Activated CD8-positive, alpha-beta memory T cell treated with anti-CD3 and anti-CD28 coated beads, Interleukin-2, amount 50 U/mL, for 48 hours (primary cell): ENCODE data around the gene ULK4.
"Not testable (repeated sequence)": the region's sequence is repeated elsewhere in the genome, so short reads cannot be mapped to it uniquely, and the experiment has no call there.

ENCODE experiments used
- DNase-seq: peaks from one replicate; pipeline ENCODE4 v3.0.0-alpha.2; 2020

Gene ULK4

GRCh38 chr3:41477399-41478014, 484.4 kb downstream of the ULK4 start:
- no peak for DNase-seq

GRCh38 chr3:41469083-41469482, 492.8 kb downstream of the ULK4 start:
- no peak for DNase-seq

- DNase-seq: no peak
Measured at GRCh38 chr3:41467481-41467880, 494.4 kb downstream of the ULK4 start.

- no peak for DNase-seq
Measured at GRCh38 chr3:41464858-41465257, 497.0 kb downstream of the ULK4 start.

GRCh38 chr3:41464401-41464800, 497.5 kb downstream of the ULK4 start:
- DNase-seq: no peak

GRCh38 chr3:41462103-41462691, 499.7 kb downstream of the ULK4 start:
- no peak for DNase-seq

- DNase-seq: no peak
Measured at GRCh38 chr3:41460736-41461135, 501.2 kb downstream of the ULK4 start.

GRCh38 chr3:41457176-41457575, 504.7 kb downstream of the ULK4 start:
- no peak for DNase-seq

- DNase-seq: no peak
Measured at GRCh38 chr3:41456162-41456561, 505.7 kb downstream of the ULK4 start.

- DNase-seq: not testable (repeated sequence)
Measured at GRCh38 chr3:41453618-41454017, 508.3 kb downstream of the ULK4 start.

- DNase-seq: no peak
Measured at GRCh38 chr3:41450416-41451231, 511.3 kb downstream of the ULK4 start.

- no peak for DNase-seq
Measured at GRCh38 chr3:41448396-41448795, 513.5 kb downstream of the ULK4 start.

GRCh38 chr3:41447701-41448100, 514.2 kb downstream of the ULK4 start:
- no peak for DNase-seq

GRCh38 chr3:41446316-41446715, 515.6 kb downstream of the ULK4 start:
- not testable (repeated sequence) for DNase-seq

GRCh38 chr3:41441568-41441967, 520.3 kb downstream of the ULK4 start:
- DNase-seq: no peak

- no peak for DNase-seq
Measured at GRCh38 chr3:41441139-41441538, 520.8 kb downstream of the ULK4 start.

- DNase-seq: no peak
Measured at GRCh38 chr3:41436983-41437382, 524.9 kb downstream of the ULK4 start.

- DNase-seq: no peak
Measured at GRCh38 chr3:41434781-41435180, 527.1 kb downstream of the ULK4 start.

- DNase-seq: no peak
Measured at GRCh38 chr3:41431386-41431785, 530.5 kb downstream of the ULK4 start.

GRCh38 chr3:41430886-41431285, 531.0 kb downstream of the ULK4 start:
- DNase-seq: no peak

- no peak for DNase-seq
Measured at GRCh38 chr3:41430391-41430790, 531.5 kb downstream of the ULK4 start.

GRCh38 chr3:41426485-41426884, 535.4 kb downstream of the ULK4 start:
- DNase-seq: no peak

- DNase-seq: no peak
Measured at GRCh38 chr3:41424543-41425300, 537.2 kb downstream of the ULK4 start.
